Endodermal cell (in vitro differentiated cells): ENCODE measurements around the gene GUCD1. TPM values are rescaled to one million over a fixed set of nuclear protein-coding genes. Genes with fewer than 3 reads are reported as not detected.

Experiments used
- DNase-seq: peaks from one replicate; pipeline ENCODE4 v3.0.0-alpha.2; 2017
- H3K27ac ChIP-seq: 2 replicates; pipeline ENCODE4 v1.5.1; 2013; ENCODE audit warnings: mild to moderate bottlenecking, low read depth, low read length, moderate library complexity
- H3K27me3 ChIP-seq: 2 replicates; pipeline ENCODE4 v1.6.1; 2013; ENCODE audit warnings: mild to moderate bottlenecking, low read length, moderate library complexity; ENCODE audit not compliant: insufficient read depth, control insufficient read depth, poor library complexity, severe bottlenecking
- H3K36me3 ChIP-seq: 2 replicates; pipeline ENCODE4 v1.7.0; 2013; ENCODE audit warnings: mild to moderate bottlenecking, low read length, moderate library complexity; ENCODE audit not compliant: control insufficient read depth, insufficient read depth
- H3K4me1 ChIP-seq: one replicate; pipeline ENCODE4 v1.7.0; 2013; ENCODE audit warnings: low read length; ENCODE audit not compliant: control insufficient read depth, insufficient read depth
- H3K4me3 ChIP-seq: 2 replicates; pipeline ENCODE4 v1.5.1; 2013; ENCODE audit warnings: mild to moderate bottlenecking, low read length, moderate library complexity
- H3K9ac ChIP-seq: 2 replicates; pipeline ENCODE4 v1.6.1; 2013; ENCODE audit warnings: mild to moderate bottlenecking, low read length, moderate library complexity; ENCODE audit not compliant: poor library complexity, severe bottlenecking; ENCODE audit errors: extremely low read depth
- H3K9me3 ChIP-seq: 2 replicates; pipeline ENCODE4 v1.6.1; 2013; ENCODE audit warnings: mild to moderate bottlenecking, low read length, moderate library complexity; ENCODE audit not compliant: control insufficient read depth
- H3K27ac Mint-ChIP-seq: 2 replicates; pipeline ENCODE4 v1.8.0; 2020; ENCODE audit warnings: mixed read lengths
- H3K27me3 Mint-ChIP-seq: 2 replicates; pipeline ENCODE4 v1.8.0; 2021; ENCODE audit warnings: mild to moderate bottlenecking, mixed read lengths; ENCODE audit not compliant: insufficient read depth
- H3K36me3 Mint-ChIP-seq: 2 replicates; pipeline ENCODE4 v1.8.0; 2020; ENCODE audit warnings: low read depth, mixed read lengths
- H3K4me1 Mint-ChIP-seq: 2 replicates; pipeline ENCODE4 v1.8.0; 2020; ENCODE audit warnings: mixed read lengths
- H3K4me3 Mint-ChIP-seq: 2 replicates; pipeline ENCODE4 v1.8.0; 2020; ENCODE audit warnings: mild to moderate bottlenecking, moderate library complexity, mixed read lengths
- H3K9me3 Mint-ChIP-seq: 2 replicates; pipeline ENCODE4 v1.8.0; 2020; ENCODE audit warnings: mild to moderate bottlenecking, mixed read lengths
- WGBS, 2 experiments: methylation state at CpG; one replicate each; pipeline versions ENCODE4 v1.1.5 to v1.1.7; 2013; ENCODE audit warnings: missing lambda C conversion rate in 2 of 2, mixed read lengths in 1 of 2; ENCODE audit not compliant: insufficient coverage in 1 of 2, insufficient read length in 1 of 2; 5-methylcytosine and 5-hydroxymethylcytosine counted together
- total RNA-seq, 2 donors: library from RNA; stranded (reverse); fragmentation: NEBNext Ultra II Directional in 1 of 2; extraction: Animal tissue kit (Norgen Biotek cat#: 25700) in 1 of 2; gene quantifications; 2 replicates in 1 of 2; 3 replicates in 1 of 2; pipeline ENCODE4 v1.2.1, GENCODE V29; 2021
- TF ChIP-seq, protein P1 (sequence below): fragments of 200-600 bp; sonication (generic); conservative IDR thresholded peaks from 2 replicates; pipeline ENCODE4 v1.5.0; 2021; ENCODE audit warnings: antibody characterized with exemption, mild to moderate bottlenecking

GUCD1 gene
- total RNA-seq, 2 donors from 2014 or later, result 64.7 to 73.6 TPM

DNA sequence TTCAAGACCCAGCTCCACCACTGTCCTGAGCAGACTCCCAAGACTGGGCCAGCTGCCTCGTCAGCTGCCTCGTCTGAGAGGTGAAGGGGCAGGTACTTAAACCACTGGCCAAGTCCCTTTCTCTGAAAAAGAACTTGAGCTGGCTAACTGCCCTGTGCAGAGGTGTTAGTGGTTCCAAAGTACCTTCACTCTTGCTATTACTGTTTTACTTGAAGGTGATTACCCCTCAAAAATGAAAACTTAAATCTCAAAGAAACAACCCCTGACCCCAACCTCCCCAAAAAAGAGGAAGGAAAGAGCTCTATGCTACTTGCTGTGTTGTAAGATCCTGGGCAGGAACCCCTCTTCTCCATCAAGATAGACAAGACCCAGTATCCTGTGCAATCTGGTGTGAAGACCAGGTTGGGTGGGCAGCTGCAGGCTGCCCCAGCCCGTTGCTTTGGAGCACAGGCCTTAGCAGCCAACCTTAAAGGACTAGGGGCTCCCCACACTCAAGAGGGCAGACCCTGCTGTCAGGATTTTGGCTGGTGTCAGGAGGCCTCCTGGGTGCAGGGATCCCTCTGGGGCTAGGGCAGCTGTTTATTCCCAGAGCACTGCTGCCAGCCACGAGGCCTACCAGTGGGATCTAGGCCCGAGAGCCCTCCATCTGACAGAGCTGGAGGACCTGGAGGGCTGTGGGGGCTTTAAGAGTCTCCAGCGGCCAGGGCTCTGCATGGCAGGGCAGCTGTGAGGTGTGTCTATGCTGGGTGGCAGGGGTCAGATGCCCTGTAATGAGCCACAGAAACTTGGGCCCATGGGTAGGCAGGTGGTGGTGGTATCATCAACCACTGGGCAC, 13.0 kb downstream of the GUCD1 start:
- TF ChIP-seq, protein P1, sequence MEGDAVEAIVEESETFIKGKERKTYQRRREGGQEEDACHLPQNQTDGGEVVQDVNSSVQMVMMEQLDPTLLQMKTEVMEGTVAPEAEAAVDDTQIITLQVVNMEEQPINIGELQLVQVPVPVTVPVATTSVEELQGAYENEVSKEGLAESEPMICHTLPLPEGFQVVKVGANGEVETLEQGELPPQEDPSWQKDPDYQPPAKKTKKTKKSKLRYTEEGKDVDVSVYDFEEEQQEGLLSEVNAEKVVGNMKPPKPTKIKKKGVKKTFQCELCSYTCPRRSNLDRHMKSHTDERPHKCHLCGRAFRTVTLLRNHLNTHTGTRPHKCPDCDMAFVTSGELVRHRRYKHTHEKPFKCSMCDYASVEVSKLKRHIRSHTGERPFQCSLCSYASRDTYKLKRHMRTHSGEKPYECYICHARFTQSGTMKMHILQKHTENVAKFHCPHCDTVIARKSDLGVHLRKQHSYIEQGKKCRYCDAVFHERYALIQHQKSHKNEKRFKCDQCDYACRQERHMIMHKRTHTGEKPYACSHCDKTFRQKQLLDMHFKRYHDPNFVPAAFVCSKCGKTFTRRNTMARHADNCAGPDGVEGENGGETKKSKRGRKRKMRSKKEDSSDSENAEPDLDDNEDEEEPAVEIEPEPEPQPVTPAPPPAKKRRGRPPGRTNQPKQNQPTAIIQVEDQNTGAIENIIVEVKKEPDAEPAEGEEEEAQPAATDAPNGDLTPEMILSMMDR, result no peak
- no peak for DNase-seq
- Mint-ChIP-seq H3K9me3 (no peaks in the 10 kb centered on the region), H3K36me3 (peaks cover 40% of the 10 kb centered on the region), H3K4me1 (no peaks in the 10 kb centered on the region), H3K27ac (no peak overlapping the region), H3K4me3 (no peak overlapping the region), H3K27me3 (no peaks in the 10 kb centered on the region)
- Histone ChIP-seq H3K27ac (no peak overlapping the region), H3K9ac (no peak overlapping the region), H3K4me3 (no peak overlapping the region), H3K36me3 (peaks cover 47% of the 10 kb centered on the region), H3K9me3 (no peaks in the 10 kb centered on the region), H3K4me1 (no peaks in the 10 kb centered on the region), H3K27me3 (no peaks in the 10 kb centered on the region)
- 90 to 97% methylated on average over 5 to 6 of the region's 6 CpGs for WGBS, 2 experiments

- H3K9me3 Mint-ChIP-seq, result no peaks in the 10 kb centered on the region
- TF ChIP-seq, protein P1, result no peak
- Histone ChIP-seq H3K36me3 (peaks cover 39% of the 10 kb centered on the region), H3K27ac (no peak overlapping the region), H3K9ac (no peak overlapping the region), H3K4me3 (no peak overlapping the region), H3K9me3 (no peaks in the 10 kb centered on the region), H3K27me3 (no peaks in the 10 kb centered on the region), H3K4me1 (no peaks in the 10 kb centered on the region)
- H3K27me3 Mint-ChIP-seq, result no peaks in the 10 kb centered on the region
- WGBS, 2 experiments, result 97 to 100% methylated on average over 1 to 2 of the region's 2 CpGs
- no peak overlapping the region for H3K27ac Mint-ChIP-seq
- no peak overlapping the region for H3K4me3 Mint-ChIP-seq
- DNase-seq, result no peak
- H3K4me1 Mint-ChIP-seq, result no peaks in the 10 kb centered on the region
- H3K36me3 Mint-ChIP-seq, result peaks cover 31% of the 10 kb centered on the region
These were observed 14.5 kb downstream of the GUCD1 start for GRCh38 chr22:24540470-24540869.

- no peak overlapping the region for H3K4me3 Mint-ChIP-seq
- peaks cover 9% of the 10 kb centered on the region for H3K36me3 ChIP-seq
- H3K36me3 Mint-ChIP-seq, result peaks cover 8% of the 10 kb centered on the region
- H3K9ac ChIP-seq, result no peak overlapping the region
- DNase-seq, result no peak
- H3K4me1 ChIP-seq, result no peaks in the 10 kb centered on the region
- no peaks in the 10 kb centered on the region for H3K9me3 Mint-ChIP-seq
- no peak overlapping the region for H3K4me3 ChIP-seq
- no peaks in the 10 kb centered on the region for H3K27me3 Mint-ChIP-seq
- no peaks in the 10 kb centered on the region for H3K27me3 ChIP-seq
- TF ChIP-seq, protein P1, result no peak
- H3K9me3 ChIP-seq, result no peaks in the 10 kb centered on the region
- H3K27ac ChIP-seq, result no peak overlapping the region
- WGBS, 2 experiments, result 90 to 94% methylated on average over 3 of the region's 3 CpGs
- H3K27ac Mint-ChIP-seq, result no peak overlapping the region
- no peaks in the 10 kb centered on the region for H3K4me1 Mint-ChIP-seq
These were observed 18.8 kb downstream of the GUCD1 start for GRCh38 chr22:24536089-24536488.
